ENCODE results near the gene VGLL4.

- no peak for TF ChIP-seq CTCF (IDR thresholded peaks at IDR 0.05)
- no peak for TF ChIP-seq EP300 (IDR thresholded peaks at IDR 0.05)
- TF ChIP-seq POLR2A (IDR thresholded peaks at IDR 0.05): no peak
Measured at GRCh38 chr3:11563865-11564185, 79.9 kb downstream of the VGLL4 start.
